Vagina (tissue), 2 donors: Measurements from ENCODE around the gene SEMA3B. TPM values are rescaled to one million over a fixed set of nuclear protein-coding genes. Genes with fewer than 3 reads are reported as not detected.

ENCODE experiments used
- DNase-seq, 2 donors: peaks; one replicate each; pipeline ENCODE4 v3.0.0-alpha.2; 2017; ENCODE audit errors: extremely low spot score in 2 of 2
- H3K27ac ChIP-seq: fragments of 200-600 bp; sonication (generic); one replicate; pipeline ENCODE4 v1.5.1; 2019
- H3K27me3 ChIP-seq: fragments of 200-600 bp; sonication (generic); one replicate; pipeline ENCODE4 v1.5.1; 2019
- H3K36me3 ChIP-seq, 2 donors: fragments of 200-600 bp; sonication (generic); one replicate each; pipeline ENCODE4 v1.5.1; 2017 to 2019
- H3K4me1 ChIP-seq: fragments of 200-600 bp; sonication (generic); one replicate; pipeline ENCODE4 v1.5.1; 2019
- H3K4me3 ChIP-seq, 2 donors: fragments of 200-600 bp; sonication (generic); 1 replicate in 1 of 2; 2 replicates in 1 of 2; pipeline ENCODE4 v1.5.1; 2016 to 2019
- H3K9me3 ChIP-seq: fragments of 200-600 bp; sonication (generic); one replicate; pipeline ENCODE4 v1.5.1; 2019
- CTCF ChIP-seq, 3 experiments: fragments of 450-650 bp in 2 of 3; fragments of 200-600 bp in 1 of 3; sonication (generic) in 1 of 3; IDR thresholded peaks; one replicate each; pipeline ENCODE4 v1.5.1; 2017 to 2019; ENCODE audit warnings: antibody characterized with exemption in 3 of 3, mild to moderate bottlenecking in 2 of 3, moderate library complexity in 2 of 3
- POLR2A ChIP-seq, 2 donors: fragments of 450-650 bp; IDR thresholded peaks; one replicate each; pipeline ENCODE4 v1.6.1; 2017; ENCODE audit warnings: antibody characterized with exemption in 2 of 2, mild to moderate bottlenecking in 2 of 2, moderate library complexity in 2 of 2
- POLR2AphosphoS5 ChIP-seq, 2 donors: sonication (generic); formaldehyde crosslinking; IDR thresholded peaks; one replicate each; pipeline ENCODE4 v1.9.0; 2017; ENCODE audit warnings: antibody characterized with exemption in 2 of 2, mild to moderate bottlenecking in 2 of 2, low read depth in 1 of 2; ENCODE audit not compliant: insufficient read depth in 1 of 2
- intact Hi-C: fragments of 100-400 bp; cut with DNase I; formaldehyde crosslinking; loops from one replicate; pipeline ENCODE4 v1.15.1; 2023
- total RNA-seq: library from RNA; depleted of rRNA; stranded (reverse); fragments of >200 nt; gene quantifications from one replicate; pipeline ENCODE4 v1.2.3, GENCODE V29; 2016

The SEMA3B gene
- total RNA-seq, 1 donor from 2014 or later = 32.9 TPM

GRCh38 chr3:50297896-50298725 is 29.2 kb downstream of the SEMA3B start:
- H3K27ac ChIP-seq = peak overlapping the region; percentile 83
- peak overlapping the region; percentile 61 to 90 for H3K4me3 ChIP-seq
- intact Hi-C loops = loop anchor here (2.0 kb wide), 1 partner anchor 25 kb away; the partner anchor contains the start of gene HYAL2

DNA sequence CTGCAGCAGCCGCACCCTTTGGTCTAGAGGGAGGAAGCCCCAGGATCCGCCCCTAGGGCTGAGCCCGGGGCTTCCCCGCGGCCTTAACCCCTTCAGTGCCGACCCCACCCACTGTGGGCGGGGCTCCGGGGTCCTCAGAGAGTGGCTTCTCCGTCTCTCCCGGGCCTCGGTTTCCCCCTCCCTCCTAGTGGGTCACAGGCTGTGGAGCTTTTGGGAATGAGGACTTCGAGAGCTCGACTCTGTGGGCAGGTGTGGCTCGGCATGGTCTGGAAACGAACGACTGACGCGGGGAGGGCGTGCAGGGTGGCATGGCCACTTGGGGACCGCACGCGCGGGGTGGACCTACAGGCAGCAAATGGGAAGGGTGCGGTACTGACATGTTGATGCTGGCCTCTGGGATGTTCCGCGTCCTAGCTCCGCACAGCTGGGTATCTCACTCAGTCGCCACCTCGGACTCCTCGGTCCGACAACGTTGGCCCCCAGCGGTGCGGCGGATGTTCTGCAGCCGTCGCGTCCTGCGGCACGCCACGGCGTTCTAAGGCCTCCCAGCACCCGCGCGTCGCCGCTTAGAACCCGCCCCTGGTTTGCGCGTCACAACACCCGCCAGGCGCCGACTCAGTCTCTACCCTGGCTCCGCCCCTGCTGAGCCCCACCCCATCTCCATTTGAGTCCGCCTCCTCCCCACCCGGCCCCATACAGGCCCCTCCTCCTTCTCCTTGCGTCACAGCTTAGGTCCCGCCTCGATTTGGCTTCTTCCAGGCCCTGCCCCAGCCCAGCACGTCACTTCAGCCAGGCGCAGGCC is 30.1 kb downstream of the SEMA3B start, which contains the start of the genes HYAL3 and NAA80:
TSS of gene HYAL3 (minus strand) at position 570 of the 802 bp plus-strand sequence. CDS start 3,803 bp downstream, outside the sequence.
TSS of gene NAA80 (minus strand) at position 570 of the 802 bp plus-strand sequence. CDS start 1,942 bp downstream, outside the sequence.
- H3K27ac ChIP-seq = peak within 1 kb of the TSS; percentile 91
- TF ChIP-seq POLR2AphosphoS5 (IDR thresholded peaks at IDR 0.05; ENCODE audit: insufficient read depth in 1 of 2, low read depth in 1 of 2) = peak in 1 of 2 donors; percentile 99
- peak in 1 of 3 experiments; percentile 50 for TF ChIP-seq CTCF (IDR thresholded peaks at IDR 0.05)
- TF ChIP-seq POLR2A (IDR thresholded peaks at IDR 0.05) = peak in 1 of 2 donors; percentile 96
- peak within 1 kb of the TSS; percentile 61 to 90 for H3K4me3 ChIP-seq
- intact Hi-C loops = loop anchor here (2.0 kb wide), 1 partner anchor 24 kb away; the partner anchor contains the start of gene HYAL2
- peaks cover 55% of the 10 kb centered on the region for H3K4me1 ChIP-seq
- no peaks in the 10 kb centered on the region for H3K9me3 ChIP-seq
- DNase-seq = peak; percentile 100
- H3K27me3 ChIP-seq = no peaks in the 10 kb centered on the region
- H3K36me3 ChIP-seq = peaks cover 0 to 5% of the 10 kb centered on the region in 2 donors

More at GRCh38 chr3:50297896-50298725, 29.2 kb downstream of the SEMA3B start:
- no peak for DNase-seq
- Histone ChIP-seq H3K27me3 (no peaks in the 10 kb centered on the region), H3K9me3 (no peaks in the 10 kb centered on the region), H3K4me1 (peaks cover 51% of the 10 kb centered on the region), H3K36me3 (peaks cover 0 to 5% of the 10 kb centered on the region in 2 donors)
- TF ChIP-seq CTCF (IDR thresholded peaks at IDR 0.05) = no peak
- TF ChIP-seq POLR2AphosphoS5 (IDR thresholded peaks at IDR 0.05; ENCODE audit: insufficient read depth in 1 of 2, low read depth in 1 of 2) = no peak
- no peak for TF ChIP-seq POLR2A (IDR thresholded peaks at IDR 0.05)

DNA sequence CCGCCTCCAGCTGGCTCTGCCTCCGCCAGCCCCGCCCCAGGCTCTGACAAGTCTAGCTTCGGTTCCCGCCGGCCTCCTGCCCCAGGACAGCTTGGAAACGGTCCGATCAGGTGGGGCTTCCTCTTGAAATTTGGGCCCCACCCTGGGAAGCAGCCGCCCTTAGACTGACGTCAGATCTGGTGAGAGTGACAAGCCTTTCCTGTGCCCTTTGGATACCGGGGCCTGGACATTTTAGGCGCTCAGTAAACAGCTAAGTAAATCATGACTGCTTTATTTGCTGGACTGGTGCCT is 30.6 kb downstream of the SEMA3B start:
- intact Hi-C loops = loop anchor here (2.0 kb wide), 1 partner anchor 23 kb away; the partner anchor contains the start of gene HYAL2
- TF ChIP-seq CTCF (IDR thresholded peaks at IDR 0.05) (no peak), POLR2AphosphoS5 (IDR thresholded peaks at IDR 0.05; ENCODE audit: insufficient read depth in 1 of 2, low read depth in 1 of 2) (peak in 1 of 2 donors; percentile 93)
- Histone ChIP-seq H3K36me3 (peaks cover 0 to 5% of the 10 kb centered on the region in 2 donors), H3K4me1 (peaks cover 55% of the 10 kb centered on the region), H3K9me3 (no peaks in the 10 kb centered on the region), H3K4me3 (peak overlapping the region; percentile 47 to 61), H3K27ac (peak overlapping the region; percentile 91), H3K27me3 (no peaks in the 10 kb centered on the region)
- no peak for DNase-seq

GRCh38 chr3:50299929-50300680 is 31.2 kb downstream of the SEMA3B start:
- H3K9me3 ChIP-seq = no peaks in the 10 kb centered on the region
- H3K27me3 ChIP-seq = no peaks in the 10 kb centered on the region
- H3K4me3 ChIP-seq = peak overlapping the region; percentile 47 to 61
- intact Hi-C loops = loop anchor here (2.0 kb wide), 1 partner anchor 23 kb away; the partner anchor contains the start of gene HYAL2
- DNase-seq = no peak
- H3K27ac ChIP-seq = peak overlapping the region; percentile 91
- H3K4me1 ChIP-seq = peaks cover 55% of the 10 kb centered on the region
- peaks cover 0 to 5% of the 10 kb centered on the region in 2 donors for H3K36me3 ChIP-seq
- no peak for TF ChIP-seq CTCF (IDR thresholded peaks at IDR 0.05)
- TF ChIP-seq POLR2A (IDR thresholded peaks at IDR 0.05) = no peak
- no peak for TF ChIP-seq POLR2AphosphoS5 (IDR thresholded peaks at IDR 0.05; ENCODE audit: insufficient read depth in 1 of 2, low read depth in 1 of 2)
